ENCODE results near the gene TAF10. TPM values are rescaled to one million over a fixed set of nuclear protein-coding genes. Genes with fewer than 3 reads are reported as not detected.

TAF10 gene
- total RNA-seq, 2 experiments from 2014 or later = 154 to 164 TPM

DNA sequence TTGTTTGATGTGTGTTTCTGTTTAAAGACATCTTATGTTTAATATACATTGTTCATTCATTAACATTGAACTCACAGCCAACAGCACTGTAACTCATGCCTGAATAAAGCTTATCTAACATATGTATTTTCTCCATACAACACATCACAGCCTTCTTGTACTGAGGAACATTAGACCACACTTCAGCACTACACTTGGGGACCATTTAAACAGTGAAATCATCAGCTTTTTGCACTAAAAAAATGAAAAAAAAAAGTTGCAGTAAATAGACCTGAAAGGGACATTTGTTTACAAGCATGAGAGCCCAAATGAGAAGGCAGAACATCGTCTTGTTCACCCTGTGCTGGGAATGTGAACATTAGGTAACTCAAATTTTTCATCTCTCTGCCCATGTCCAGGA lies 22.5 kb upstream of the TAF10 start:
- POLR2A ChIA-PET = no interaction called here
- no peak overlapping the region for H3K4me3 ChIP-seq (ENCODE audit: low read length)
- H3K27me3 ChIP-seq (ENCODE audit: control insufficient read depth in 1 of 2, insufficient read depth in 2 of 2, low read length in 2 of 2) = no peaks in the 10 kb centered on the region
- no peaks in the 10 kb centered on the region for H3K9me3 Mint-ChIP-seq
- intact Hi-C loops (cut with DNase I, micrococcal nuclease) = no loop called here
- H3K4me1 Mint-ChIP-seq (ENCODE audit: low read depth) = no peaks in the 10 kb centered on the region
- no peaks in the 10 kb centered on the region for H3K27me3 Mint-ChIP-seq
- peaks cover 4% of the 10 kb centered on the region for H3K36me3 ChIP-seq (ENCODE audit: insufficient read depth, low read length)
- CTCF ChIA-PET = no interaction called here
- peaks cover 10% of the 10 kb centered on the region for H3K36me3 Mint-ChIP-seq (ENCODE audit: low read depth)
- no peak overlapping the region for H3K27ac Mint-ChIP-seq
- TF ChIP-seq, protein P1, sequence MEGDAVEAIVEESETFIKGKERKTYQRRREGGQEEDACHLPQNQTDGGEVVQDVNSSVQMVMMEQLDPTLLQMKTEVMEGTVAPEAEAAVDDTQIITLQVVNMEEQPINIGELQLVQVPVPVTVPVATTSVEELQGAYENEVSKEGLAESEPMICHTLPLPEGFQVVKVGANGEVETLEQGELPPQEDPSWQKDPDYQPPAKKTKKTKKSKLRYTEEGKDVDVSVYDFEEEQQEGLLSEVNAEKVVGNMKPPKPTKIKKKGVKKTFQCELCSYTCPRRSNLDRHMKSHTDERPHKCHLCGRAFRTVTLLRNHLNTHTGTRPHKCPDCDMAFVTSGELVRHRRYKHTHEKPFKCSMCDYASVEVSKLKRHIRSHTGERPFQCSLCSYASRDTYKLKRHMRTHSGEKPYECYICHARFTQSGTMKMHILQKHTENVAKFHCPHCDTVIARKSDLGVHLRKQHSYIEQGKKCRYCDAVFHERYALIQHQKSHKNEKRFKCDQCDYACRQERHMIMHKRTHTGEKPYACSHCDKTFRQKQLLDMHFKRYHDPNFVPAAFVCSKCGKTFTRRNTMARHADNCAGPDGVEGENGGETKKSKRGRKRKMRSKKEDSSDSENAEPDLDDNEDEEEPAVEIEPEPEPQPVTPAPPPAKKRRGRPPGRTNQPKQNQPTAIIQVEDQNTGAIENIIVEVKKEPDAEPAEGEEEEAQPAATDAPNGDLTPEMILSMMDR (IDR thresholded peaks at IDR 0.05) = no peak
- ATAC-seq (ENCODE audit: poor library complexity) (no peak), DNase-seq (no peak)
- peaks cover 4% of the 10 kb centered on the region for H3K4me1 ChIP-seq (ENCODE audit: insufficient read depth, low read length)
- no peaks in the 10 kb centered on the region for H3K9me3 ChIP-seq (ENCODE audit: control insufficient read depth in 1 of 2, insufficient read depth in 1 of 2, low read length in 2 of 2)
- no peak overlapping the region for H3K4me3 Mint-ChIP-seq
- H3K27ac ChIP-seq (ENCODE audit: low read depth in 1 of 2, low read length in 2 of 2) = no peak overlapping the region

GRCh38 chr11:6633422-6634408 lies 21.7 kb upstream of the TAF10 start:
- Mint-ChIP-seq H3K36me3 (ENCODE audit: low read depth) (peaks cover 9% of the 10 kb centered on the region), H3K27ac (no peak overlapping the region), H3K4me3 (no peak overlapping the region), H3K4me1 (ENCODE audit: low read depth) (no peaks in the 10 kb centered on the region), H3K9me3 (no peaks in the 10 kb centered on the region), H3K27me3 (no peaks in the 10 kb centered on the region)
- TF ChIP-seq, protein P1 (IDR thresholded peaks at IDR 0.05) = no peak
- no peak overlapping the region for H3K4me3 ChIP-seq (ENCODE audit: low read length)
- CTCF ChIA-PET = no interaction called here
- H3K9me3 ChIP-seq (ENCODE audit: control insufficient read depth in 1 of 2, insufficient read depth in 1 of 2, low read length in 2 of 2) = no peaks in the 10 kb centered on the region
- no peak for ATAC-seq (ENCODE audit: poor library complexity)
- intact Hi-C loops (cut with DNase I, micrococcal nuclease) = no loop called here
- H3K4me1 ChIP-seq (ENCODE audit: insufficient read depth, low read length) = peaks cover 4% of the 10 kb centered on the region
- POLR2A ChIA-PET = no interaction called here
- no peak for DNase-seq
- peaks cover 2% of the 10 kb centered on the region for H3K36me3 ChIP-seq (ENCODE audit: insufficient read depth, low read length)
- no peaks in the 10 kb centered on the region for H3K27me3 ChIP-seq (ENCODE audit: control insufficient read depth in 1 of 2, insufficient read depth in 2 of 2, low read length in 2 of 2)
- H3K27ac ChIP-seq (ENCODE audit: low read depth in 1 of 2, low read length in 2 of 2) = no peak overlapping the region

DNA sequence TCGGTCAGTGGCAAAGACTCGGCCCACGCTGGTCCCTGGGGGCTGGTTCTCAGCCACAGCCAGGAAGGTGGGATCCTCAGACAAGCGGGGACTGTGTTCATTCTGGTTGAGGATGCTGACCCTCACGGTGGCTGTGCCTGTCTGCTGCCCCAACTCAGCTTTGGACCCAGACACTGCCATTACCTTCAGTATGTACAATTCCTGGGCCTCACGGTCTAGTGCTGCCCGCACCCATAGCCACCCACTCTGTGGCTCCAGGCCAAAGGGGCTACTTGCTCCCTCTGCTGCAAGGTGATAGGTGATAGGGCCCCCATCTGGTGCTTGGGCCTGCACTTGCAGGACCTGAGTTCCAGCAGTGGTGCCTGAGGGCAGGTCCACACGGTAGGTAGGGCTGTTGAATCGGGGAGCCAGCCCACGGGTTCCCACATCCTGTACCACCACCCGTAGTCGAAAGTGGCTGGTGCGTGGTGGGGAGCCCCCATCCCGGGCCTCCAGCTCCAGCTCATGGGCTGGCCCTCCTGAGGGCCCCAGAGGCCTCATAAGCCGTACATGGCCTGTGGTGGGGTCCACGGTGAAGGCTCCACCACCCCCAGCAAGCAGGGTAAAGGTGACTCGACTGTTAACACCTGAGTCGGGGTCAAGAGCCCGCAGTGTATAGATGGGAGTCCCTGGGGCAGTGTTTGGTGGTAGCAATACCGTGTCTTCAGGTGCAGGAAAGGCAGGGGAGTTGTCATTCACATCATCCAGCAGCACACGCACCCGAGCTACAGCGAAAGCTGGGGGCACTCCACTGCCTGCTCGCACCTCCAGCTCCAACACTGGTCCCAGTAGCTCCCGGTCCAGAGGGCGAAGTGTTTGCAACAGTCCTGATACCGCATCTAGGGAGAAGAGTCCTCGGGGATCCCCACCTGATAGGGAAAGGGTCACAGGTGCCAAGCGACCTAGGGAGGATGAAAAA lies 20.4 kb upstream of the TAF10 start:
- peaks cover 22% of the 10 kb centered on the region for H3K36me3 Mint-ChIP-seq (ENCODE audit: low read depth)
- no peak overlapping the region for H3K27ac Mint-ChIP-seq
- peaks cover 11% of the 10 kb centered on the region for H3K4me1 Mint-ChIP-seq (ENCODE audit: low read depth)
- Histone ChIP-seq H3K4me1 (ENCODE audit: insufficient read depth, low read length) (peaks cover 12% of the 10 kb centered on the region), H3K9me3 (ENCODE audit: control insufficient read depth in 1 of 2, insufficient read depth in 1 of 2, low read length in 2 of 2) (no peaks in the 10 kb centered on the region), H3K27me3 (ENCODE audit: control insufficient read depth in 1 of 2, insufficient read depth in 2 of 2, low read length in 2 of 2) (no peaks in the 10 kb centered on the region), H3K4me3 (ENCODE audit: low read length) (no peak overlapping the region), H3K27ac (ENCODE audit: low read depth in 1 of 2, low read length in 2 of 2) (no peak overlapping the region), H3K36me3 (ENCODE audit: insufficient read depth, low read length) (peaks cover 2% of the 10 kb centered on the region)
- no peak for DNase-seq
- no peak for ATAC-seq (ENCODE audit: poor library complexity)
- TF ChIP-seq, protein P1 (IDR thresholded peaks at IDR 0.05) = no peak
- H3K9me3 Mint-ChIP-seq = no peaks in the 10 kb centered on the region
- no peaks in the 10 kb centered on the region for H3K27me3 Mint-ChIP-seq
- ChIA-PET POLR2A (interaction anchor here (0.9 to 1.9 kb wide), 2 partner anchors 21 to 51 kb away, joined by 4 to 5 read pairs; partner anchors contain the start of genes MRPL17 and TAF10), CTCF (interaction anchor here (1.0 kb wide), 1 partner anchor 35 kb away, joined by 3 read pairs; no protein-coding TSS in a partner anchor)
- intact Hi-C loops (cut with DNase I, micrococcal nuclease) = no loop called here
- H3K4me3 Mint-ChIP-seq = no peak overlapping the region

All from CD4-positive, alpha-beta T cell (primary cell).